Measurements from ENCODE around the gene QARS1.

QARS1 gene

DNA sequence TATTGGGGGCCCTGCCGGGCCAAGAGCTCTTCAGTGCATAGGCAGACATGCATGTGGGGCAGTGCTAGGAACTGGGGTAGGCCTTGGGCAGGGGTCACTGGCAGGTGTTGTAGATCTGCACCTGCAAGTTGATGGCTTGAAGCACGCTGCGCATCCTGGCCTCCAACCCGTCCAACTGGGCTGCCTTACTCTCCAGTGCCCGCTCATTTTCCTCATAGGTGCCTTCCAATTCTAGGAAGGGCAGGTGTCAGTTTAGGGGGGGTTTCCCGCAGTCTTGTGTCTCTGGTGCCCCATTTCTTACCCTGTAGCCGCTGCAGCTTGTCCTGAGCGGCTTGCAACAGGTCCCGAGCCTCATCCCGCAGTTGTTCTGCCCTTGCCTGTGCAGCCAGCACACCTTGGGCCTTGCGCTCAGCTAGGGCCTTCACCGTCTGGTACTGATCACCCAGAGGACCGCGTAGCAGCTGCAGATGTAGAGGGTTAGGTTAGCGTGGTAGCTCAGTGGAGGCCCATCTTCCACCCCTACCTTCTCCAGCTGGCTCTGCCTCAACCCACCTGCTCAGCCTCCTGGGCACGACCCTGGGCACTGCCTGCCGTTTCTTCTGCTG is 16.7 kb upstream of the QARS1 start:
- H3K4me3 ChIP-seq (ENCODE audit: low read depth, low read length), result peak overlapping the region; percentile 80
- no peak for DNase-seq (ENCODE audit: low read depth)

DNA sequence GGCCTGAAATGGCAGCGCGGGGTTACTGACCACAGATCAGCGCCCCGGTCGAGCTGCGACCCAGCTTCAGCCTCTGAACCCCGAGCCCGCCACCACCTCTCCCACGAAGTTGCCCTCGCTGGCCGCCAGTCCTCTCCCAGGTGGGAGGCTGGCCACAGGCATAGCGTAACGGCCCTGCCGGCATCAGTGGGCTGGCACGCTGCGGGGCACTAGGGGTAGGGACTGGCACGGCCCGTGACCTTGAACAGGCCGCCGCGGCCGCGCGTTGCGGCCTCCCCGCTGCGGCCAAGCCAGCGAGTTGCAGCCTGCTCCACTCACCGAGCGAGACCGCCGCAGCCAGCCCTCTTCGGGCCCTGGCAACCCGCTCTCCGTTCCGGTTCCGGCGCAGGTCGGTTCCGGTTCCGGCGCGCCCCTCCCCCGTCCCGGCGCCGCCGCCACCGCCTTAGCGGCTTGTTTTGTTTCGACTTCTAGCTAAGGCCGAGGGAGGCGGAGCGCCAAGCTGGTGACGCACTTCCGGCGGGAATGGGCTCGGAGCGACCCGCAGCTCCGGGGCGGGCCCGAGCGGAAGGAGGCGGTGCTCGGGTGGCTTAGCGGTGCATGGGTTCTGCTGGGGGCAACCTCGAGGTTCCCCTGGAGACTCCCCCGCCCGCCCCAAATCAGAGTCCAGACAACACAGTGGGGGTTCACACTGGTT is 16.0 kb upstream of the QARS1 start, which contains the start of gene USP19:
Gene USP19 (minus strand): TSS at position 386 of the 694 bp plus-strand sequence. CDS start 1,678 bp downstream, outside the sequence.
- peak within 1 kb of the TSS; percentile 80 for H3K4me3 ChIP-seq (ENCODE audit: low read depth, low read length)
- peak; percentile 62 for DNase-seq (ENCODE audit: low read depth)

DNA sequence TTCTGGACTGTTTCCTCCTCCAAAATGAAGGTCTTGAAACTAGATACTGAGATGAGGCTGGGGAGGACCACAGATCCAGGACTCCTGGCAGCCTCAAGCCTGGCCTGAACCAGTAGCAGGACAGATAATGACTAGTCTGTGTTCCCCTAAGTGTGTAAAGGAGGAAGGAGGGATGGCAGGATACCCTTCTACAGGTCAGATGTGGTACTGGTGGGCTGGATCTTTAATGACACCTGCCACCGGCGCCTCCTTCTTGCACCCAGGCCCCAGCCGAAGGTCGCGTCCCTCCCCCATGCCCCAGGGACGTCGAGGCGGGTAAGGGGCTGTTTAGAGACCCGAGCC is 15.5 kb upstream of the QARS1 start:
- no peak for DNase-seq (ENCODE audit: low read depth)
- H3K4me3 ChIP-seq (ENCODE audit: low read depth, low read length), result peak overlapping the region; percentile 80

DNA sequence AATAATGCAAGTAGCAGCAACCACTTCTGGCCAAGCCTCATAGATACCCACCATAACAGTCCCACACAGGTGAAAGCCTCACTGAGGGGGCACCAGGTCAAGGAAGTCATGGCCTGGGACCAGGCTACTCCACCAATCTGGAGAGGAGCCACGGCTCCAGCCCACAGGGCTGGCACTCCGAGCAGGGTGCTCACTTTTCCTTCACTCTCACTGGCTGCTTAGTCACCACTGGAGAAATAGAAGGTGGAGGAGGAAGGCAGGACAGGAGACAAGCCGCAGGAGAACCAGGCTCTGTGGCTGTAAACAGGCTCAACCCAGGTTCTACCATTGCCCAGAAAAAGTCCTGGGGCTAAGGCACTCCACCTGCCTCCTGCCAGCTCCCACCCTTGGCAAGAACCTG is 14.9 kb upstream of the QARS1 start:
- DNase-seq (ENCODE audit: low read depth), result no peak
- peak overlapping the region; percentile 80 for H3K4me3 ChIP-seq (ENCODE audit: low read depth, low read length)

DNA sequence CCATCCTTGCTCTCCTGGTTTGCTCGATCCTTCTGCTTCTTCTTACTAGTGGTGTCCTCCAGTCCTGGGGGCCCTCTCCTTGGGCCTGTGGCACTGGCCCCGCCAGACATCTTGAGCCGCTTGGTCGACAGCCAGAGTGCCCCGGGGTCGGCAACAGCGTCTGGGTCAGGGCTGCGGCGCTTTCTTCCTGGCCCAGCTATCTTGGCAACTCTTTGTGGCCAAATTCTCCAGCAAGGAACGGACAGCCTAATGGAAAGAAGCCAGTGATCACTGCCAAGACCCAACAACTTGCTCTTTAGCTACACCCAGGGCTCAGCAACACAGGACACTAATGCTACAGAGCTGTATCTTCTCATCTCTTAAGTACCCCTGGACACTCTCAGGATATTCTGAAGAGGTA is 14.5 kb upstream of the QARS1 start:
- H3K4me3 ChIP-seq (ENCODE audit: low read depth, low read length), result no peak overlapping the region

DNA sequence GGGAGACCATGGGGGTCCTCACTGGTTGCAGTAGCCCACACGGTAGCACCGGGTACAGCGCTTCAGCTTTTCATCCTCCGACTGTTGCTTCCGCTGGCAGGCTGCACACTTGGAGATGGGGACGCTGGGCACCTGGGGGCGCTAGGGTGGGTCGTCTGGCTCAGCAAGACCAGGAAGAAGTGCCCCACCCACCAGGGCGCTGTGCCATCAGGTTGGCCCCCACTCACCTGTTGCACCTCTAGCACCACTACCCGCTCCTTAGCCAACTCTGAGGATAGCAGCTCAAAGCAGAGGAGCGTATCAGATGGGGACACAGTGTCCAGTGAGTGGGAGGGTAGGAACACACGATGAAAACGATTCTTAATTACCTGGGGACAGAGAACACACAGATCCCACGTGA is 7.7 kb upstream of the QARS1 start:
- H3K4me3 ChIP-seq (ENCODE audit: low read depth, low read length), result no peak overlapping the region
- DNase-seq (ENCODE audit: low read depth), result no peak

More for the DNA sequence above, 14.5 kb upstream of the QARS1 start:
- no peak for DNase-seq (ENCODE audit: low read depth)

DNA sequence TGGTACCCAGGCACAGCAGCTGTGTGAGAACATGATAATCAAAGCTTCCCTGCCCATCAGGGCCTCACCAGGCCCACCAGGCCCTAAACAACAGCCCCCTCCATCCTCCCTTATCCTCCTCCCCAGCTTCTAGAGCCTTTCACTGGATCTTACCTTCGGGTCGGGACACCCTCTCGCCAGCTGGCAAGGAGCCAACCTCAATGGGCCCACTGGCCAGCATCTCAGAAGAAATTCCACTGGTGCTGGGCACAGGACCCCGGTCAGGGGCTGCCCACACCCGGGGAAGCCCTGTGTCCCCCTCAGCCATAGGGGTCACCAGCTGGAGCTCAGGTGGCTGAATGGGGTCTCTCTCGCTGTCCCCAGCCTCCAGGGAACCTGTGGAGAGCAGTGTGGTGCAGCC is 6.8 kb upstream of the QARS1 start:
- no peak overlapping the region for H3K4me3 ChIP-seq (ENCODE audit: low read depth, low read length)
- DNase-seq (ENCODE audit: low read depth), result no peak

DNA sequence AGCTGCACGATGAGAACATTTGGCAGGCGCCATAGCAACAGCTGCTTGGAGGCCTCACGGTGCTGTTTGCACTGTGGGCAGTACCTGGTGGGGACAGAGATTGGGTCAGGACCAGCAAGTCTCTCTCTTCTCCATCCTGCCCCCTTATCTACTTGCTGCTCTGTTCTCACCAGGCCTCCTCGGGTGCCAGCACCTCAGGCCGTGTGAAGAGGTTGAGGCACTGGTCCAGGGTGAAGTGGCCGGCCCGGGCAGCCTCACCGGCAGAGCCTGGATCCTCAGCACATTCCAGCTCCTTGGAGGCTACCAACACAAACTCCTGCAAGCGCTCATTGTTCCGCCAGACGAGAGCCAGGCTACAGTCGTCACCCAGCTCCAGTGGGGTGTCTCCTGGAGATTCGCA is 6.2 kb upstream of the QARS1 start:
- no peak for DNase-seq (ENCODE audit: low read depth)
- no peak overlapping the region for H3K4me3 ChIP-seq (ENCODE audit: low read depth, low read length)

DNA sequence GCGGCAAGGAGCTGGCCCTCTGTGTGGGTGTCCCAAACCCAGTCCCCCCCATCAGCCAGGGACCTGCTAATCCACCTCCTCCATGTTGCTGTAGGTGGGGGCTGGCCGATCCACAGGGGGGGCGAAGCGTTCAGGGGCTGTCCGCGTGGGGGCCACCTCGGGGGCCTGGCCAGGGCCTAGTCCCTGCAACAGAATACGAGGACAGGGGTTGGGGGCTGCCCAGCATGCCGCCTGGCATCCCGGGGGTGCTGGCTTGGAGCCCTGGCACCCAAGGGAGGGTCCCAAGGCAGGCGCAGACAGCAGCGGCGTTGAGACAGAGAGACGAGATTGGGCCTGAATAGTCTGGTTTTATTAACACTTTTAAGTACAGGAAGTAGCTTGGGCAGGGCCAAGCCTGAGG is 3.8 kb upstream of the QARS1 start:
- no peak overlapping the region for H3K4me3 ChIP-seq (ENCODE audit: low read depth, low read length)
- no peak for DNase-seq (ENCODE audit: low read depth)

DNA sequence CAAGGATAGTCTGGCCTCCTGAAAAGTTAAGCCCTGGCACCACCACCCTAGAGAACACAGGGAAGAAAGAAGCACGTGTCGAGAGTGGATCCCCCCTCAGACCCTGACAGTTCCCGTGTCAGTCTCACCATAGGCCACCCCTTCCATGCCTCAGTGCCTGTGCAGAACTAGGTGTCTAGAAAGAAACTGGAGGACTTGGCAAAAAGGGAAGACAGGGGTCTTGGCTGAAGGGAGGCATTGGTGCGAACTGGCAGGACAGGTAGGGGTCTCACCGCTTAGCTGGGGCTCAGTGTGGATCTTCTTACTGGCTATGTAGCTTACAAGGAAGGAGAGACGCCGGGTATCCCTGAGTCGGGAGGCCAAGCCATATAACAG is 518 bp downstream of the QARS1 start:
- DNase-seq (ENCODE audit: low read depth), result no peak
- H3K4me3 ChIP-seq (ENCODE audit: low read depth, low read length), result peak overlapping the region; percentile 95

DNA sequence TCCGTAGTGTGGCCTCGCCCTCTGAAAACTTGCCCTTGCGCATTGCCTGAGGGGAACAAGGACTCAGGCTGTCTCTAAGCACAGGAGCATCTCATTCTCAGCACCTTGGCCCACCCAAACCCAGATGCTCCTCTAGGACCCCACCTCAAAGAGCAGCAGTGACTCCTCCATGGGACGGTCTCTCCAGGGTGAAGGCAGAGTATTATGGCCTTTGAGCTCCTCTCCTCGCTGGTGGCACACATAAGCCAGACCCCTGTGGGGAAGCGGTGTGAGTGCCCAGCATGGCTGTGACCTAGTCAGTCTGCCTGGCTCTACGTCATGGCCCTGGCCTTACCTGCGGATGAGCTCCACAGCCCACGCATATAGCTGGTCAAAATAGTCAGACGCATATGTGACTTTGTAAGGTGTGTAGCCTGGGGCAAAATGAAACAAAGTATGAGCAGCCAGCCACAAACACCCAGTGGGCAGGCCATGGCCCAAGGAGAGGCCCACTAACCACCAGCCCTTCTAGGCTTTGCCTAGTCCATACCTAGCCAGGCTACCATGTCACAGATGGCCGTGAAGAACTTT is 4.4 kb downstream of the QARS1 start:
- no peak overlapping the region for H3K4me3 ChIP-seq (ENCODE audit: low read depth, low read length)
- no peak for DNase-seq (ENCODE audit: low read depth)

DNA sequence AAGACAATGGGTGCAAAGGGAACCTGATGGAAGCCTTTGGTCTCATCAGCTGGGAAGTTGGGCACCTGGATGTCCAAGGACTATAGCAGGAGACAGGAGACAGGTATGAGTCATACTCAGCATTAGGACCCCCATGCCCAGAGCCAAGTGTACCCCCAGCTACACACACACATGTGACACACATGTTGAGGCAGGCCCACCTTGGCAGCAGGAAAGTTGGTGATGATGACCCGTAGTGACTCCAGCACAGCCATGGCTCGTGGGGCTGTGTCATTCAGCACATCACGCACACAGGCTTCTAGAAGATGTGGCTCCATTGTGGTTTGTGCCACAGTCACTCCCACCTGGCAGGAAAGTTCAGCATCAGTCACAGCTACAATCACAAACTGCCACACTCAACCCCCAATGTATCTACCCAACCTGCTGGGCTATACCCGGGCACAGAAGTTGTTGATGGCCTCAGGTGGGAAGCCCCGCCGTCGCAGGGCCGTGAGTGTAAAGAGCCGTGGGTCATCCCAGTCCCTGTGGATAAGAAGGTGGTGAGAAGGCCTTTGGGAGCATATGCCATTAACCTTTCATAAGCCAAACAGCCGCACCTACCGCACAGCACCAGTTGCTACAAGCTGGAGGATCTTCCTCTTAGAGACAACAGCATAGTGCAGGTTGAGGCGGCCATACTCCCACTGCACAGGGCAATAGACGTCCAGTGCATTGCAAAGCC is 5.5 kb downstream of the QARS1 start:
- H3K4me3 ChIP-seq (ENCODE audit: low read depth, low read length), result no peak overlapping the region
- DNase-seq (ENCODE audit: low read depth), result no peak

DNA sequence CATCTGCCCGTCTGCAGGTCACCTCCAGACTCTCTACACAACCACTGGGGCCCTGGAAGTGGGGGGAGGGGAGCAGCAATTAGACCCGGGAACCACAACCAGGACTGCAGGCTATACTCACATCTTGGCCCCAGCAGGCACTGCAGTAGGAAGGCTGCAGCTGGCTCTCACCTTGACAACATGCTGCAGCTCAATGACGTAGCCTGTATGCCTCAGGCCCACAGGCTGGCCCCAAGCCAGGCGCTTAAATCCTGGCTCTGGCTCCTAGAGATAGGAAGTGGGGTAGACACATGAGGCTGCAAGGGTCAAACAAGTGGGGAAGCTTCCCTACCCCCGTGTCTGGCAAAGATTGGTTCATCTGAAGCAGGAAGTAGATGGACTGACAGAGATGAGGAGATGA is 6.1 kb downstream of the QARS1 start:
- no peak for DNase-seq (ENCODE audit: low read depth)
- H3K4me3 ChIP-seq (ENCODE audit: low read depth, low read length), result no peak overlapping the region

DNA sequence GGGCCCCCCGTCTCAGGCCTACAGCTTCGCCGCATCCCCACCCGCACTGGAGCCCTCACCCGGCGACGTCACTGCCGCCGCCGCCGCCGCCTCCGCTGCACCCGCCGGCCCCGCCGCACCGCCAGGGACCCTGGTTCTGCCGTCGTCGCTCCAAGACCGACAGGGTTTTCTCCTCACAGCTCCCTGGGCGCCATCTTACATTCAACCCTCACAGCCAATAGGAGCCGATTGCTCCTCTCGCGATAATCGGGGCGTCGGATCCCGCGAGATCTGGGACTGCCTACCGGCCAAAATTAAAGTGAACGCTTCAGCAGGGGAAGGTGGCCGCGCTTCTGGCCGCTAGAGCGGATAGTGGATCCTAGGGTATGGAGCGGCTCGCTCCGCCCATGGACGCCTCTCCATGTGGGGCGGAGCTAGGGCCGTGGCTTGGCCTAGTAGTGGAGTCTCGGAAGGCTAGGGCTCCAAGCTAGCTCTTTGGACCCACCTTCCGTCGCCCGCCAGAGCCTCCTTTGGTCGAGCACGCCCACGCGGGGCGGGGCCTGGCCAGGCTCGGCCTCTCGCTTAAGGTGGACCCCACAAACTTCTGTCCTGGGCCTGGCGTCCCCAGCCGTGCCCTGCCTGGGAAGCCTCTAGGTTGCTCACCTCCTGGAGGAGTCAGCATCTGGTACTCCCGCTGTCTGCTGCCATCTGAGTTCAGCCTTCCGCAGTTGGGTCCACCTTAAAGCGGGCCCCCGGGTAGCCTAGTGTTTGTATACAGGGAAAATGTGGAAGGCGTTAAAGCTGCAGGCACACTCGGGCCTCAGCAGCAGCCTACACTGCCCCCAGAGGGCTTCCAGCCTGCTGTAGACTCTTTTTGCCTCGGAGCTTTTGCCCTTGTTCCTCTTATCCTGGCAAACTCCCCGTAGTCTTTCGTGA is 10.4 kb downstream of the QARS1 start, which contains the start of gene QRICH1:
Gene QRICH1 (minus strand): TSS at position 219 of the 915 bp plus-strand sequence. CDS start 17,054 bp downstream, outside the sequence.
- H3K4me3 ChIP-seq (ENCODE audit: low read depth, low read length), result peak within 1 kb of the TSS; percentile 79
- peak; percentile 94 for DNase-seq (ENCODE audit: low read depth)

DNA sequence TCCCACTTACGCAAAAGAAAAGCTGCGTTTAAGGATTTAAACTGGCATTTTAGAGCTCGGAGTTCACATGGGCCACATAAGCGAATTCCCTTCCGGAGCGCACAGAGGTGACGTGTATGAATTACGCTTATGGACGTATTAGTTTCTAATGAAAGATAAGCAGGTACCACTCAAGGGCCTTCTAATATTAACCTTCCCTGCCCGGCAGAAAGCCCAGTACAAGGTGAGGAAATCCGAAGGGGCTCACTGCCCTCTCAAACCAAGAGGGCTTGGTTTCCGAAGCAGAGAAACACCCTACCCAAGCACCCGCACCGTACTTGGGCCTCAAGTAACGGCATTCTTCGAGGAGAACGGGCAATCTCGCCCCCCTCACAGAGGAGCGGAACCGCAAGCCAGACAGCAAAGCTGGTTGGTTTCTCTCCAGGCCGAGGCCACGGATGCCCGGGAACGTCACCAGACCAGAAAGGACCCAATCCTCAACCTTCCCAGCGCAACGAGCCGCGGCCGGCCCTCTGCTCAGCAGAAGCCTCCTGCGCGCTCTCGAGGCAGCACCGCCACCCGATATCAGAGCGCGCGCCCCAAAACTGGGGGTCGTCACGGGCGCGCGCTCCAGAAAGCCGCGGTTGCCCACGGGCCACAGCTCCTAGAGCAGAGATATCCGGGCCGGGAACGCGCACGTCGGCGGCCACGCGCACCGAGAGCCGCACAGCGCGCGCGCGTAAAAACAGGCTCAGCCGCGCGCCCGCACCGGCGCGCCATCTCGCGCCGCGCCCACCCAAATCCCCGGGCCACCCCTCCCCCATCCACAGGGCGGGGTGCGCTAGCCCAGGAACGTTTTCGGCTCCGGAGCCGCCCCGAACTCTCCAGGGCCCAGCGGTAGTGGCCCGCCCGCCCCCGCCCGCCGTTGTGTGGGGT is 11.4 kb downstream of the QARS1 start:
- DNase-seq (ENCODE audit: low read depth), result peak; percentile 50
- H3K4me3 ChIP-seq (ENCODE audit: low read depth, low read length), result peak overlapping the region; percentile 79

DNA sequence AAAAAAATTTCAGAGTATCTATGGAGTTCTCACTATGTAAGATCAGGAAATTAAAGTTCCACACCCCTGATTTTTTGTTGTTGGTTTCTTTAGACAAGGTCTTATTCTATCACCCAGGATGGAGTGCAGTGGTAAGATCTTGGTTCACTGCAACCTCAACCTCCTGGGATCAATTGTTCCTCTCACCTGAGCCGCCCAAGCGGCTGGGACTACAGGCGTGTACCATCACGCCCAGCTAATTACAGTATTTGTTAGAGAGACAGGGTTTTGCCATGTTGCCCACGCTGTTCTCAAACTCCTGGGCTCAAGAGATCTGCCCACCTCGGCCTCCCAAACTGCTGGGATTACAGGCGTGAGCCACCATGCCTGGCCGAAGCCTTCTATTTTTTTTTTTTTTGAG is 23.1 kb downstream of the QARS1 start:
- DNase-seq (ENCODE audit: low read depth), result no peak
- H3K4me3 ChIP-seq (ENCODE audit: low read depth, low read length), result no peak overlapping the region

DNA sequence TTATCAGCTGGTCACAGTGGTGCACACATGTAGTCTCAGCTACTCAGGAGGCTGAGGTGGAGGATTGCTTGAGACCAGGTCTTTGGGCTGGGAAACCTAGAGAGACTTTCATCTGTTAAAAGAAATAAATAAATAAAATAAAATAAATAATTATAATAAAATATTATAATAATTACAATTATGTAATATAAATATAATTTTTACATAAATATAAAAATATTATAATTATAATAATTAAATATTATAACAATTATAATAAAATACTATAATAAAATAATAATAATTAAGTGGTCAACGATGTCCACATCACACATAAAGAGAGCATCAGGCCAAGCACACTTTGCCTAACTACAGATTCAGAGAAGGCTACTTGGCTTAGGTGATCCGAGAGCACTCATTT is 25.3 kb downstream of the QARS1 start:
- H3K4me3 ChIP-seq (ENCODE audit: low read depth, low read length), result no peak overlapping the region
- no peak for DNase-seq (ENCODE audit: low read depth)

DNA sequence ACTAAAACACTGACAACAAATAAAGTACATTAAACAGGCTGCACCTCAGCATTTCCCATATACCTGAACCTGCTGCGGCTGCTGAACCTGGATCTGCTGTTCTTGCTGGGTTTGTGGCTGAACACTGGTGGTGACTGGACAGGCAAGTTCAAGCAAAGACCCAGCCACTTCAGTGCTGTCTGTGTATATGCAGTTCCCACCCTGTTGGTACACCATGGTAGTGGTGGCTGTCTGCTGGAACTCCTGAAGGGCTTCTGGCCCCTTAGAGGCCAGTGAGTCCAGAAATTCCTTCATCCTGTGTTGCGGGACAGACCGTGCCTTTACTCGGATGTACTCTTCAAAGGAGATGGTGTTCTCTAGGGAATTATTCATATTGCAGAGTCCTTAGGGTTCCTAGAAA is 27.9 kb downstream of the QARS1 start:
- no peak overlapping the region for H3K4me3 ChIP-seq (ENCODE audit: low read depth, low read length)
- DNase-seq (ENCODE audit: low read depth), result no peak

All from skeletal muscle cell (primary cell).